Suppressor macrophage treated with lipopolysaccharide for 1 hour (primary cell): Measurements from ENCODE around the gene SGF29.
"Not testable (repeated sequence)": the region's sequence is repeated elsewhere in the genome, so short reads cannot be mapped to it uniquely, and the experiment has no call there.

Experiments
- DNase-seq, 3 donors: peaks; one replicate each; pipeline ENCODE4 v3.0.0-alpha.2; 2020 to 2022

SGF29 gene

DNA sequence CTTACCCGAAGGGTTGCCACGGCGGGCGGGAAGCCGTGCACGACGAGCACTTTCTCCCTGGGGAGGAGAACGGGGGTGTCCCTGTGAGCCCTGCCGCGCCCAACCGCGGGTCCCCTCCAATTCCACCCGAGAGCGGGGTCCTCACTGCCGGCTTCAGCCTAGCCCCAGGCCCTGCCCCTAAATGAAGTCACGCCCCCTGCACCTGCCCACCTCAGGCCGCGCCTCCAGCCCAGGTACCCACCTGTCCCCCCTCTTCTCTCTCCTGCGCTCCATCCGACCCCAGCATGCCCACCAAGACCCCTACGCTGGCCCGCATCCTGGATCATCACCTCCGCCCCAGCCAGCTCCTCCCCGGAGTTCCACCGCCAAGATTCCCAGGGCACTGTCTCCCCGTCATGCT lies 60.2 kb downstream of the SGF29 start:
- not testable (repeated sequence) for DNase-seq

DNA sequence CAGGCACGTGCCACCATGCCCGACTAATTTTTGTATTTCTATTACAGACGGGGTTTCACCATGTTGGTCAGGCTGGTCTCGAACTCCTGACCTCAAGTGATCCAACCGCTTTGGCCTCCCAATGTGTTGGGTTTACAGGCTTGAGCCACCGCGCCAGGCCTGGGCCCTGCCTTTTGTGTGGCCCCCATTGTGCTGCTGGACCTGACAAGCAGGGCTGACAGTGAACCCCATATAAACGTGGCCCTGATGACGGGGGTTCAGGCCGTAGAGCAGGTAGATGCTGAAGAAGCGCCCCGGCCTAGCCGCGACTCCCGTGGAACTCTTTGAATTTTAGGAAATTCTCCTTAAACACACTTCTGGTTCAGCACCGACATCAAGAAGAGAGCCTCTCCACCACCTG lies 60.8 kb downstream of the SGF29 start:
- DNase-seq, result not testable (repeated sequence)

DNA sequence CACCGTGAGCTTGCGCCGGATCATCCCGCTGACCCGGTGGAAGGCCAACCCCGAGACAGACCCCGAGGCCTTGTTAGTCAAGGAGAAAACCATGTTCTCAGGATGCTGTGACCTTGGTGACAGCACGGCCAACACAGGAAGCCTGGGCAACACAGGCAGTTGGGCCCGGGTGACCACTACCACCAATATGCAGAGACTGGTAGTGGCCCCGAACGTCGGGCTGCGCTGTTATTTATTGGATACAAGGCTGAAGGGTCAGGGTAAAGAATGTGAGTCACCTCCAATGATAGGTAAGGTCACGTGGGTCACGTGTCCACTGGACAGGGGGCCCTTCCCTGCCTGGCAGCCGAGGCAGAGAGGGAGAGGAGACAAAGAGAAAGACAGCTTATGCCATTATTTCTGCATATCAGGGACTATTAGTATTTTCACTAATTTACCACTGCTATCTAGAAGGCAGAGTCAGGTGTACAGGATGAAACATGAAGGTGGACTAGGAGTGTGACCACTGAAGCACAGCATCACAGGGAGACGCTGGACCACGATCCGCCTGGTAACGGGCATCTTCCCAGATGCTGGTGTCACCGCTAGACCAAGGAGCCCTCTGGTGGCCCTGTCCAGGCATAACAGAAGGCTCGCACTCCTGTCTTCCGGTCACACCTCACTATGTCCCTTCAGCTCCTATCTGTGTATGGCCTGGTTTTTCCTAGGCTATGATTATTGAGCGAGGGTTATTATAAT lies 61.9 kb downstream of the SGF29 start:
- DNase-seq, result peak; percentile 30 to 48 (median 38)

DNA sequence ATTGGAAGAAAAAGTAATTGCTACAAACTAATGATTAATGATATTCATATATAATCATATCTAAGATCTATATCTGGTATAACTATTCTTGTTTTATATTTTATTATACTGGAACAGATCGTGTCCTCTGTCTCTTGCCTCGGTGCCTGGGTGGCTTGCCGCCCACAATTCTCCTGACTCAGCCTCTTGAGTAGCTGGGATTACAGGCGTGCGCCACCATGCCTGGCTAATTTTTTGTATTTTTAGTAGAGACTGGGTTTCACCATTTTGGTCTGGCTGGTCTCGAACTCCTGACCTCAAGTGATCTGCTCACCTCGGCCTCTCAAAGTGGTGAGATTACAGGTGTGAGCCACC lies 62.5 kb downstream of the SGF29 start:
- DNase-seq, result not testable (repeated sequence)

DNA sequence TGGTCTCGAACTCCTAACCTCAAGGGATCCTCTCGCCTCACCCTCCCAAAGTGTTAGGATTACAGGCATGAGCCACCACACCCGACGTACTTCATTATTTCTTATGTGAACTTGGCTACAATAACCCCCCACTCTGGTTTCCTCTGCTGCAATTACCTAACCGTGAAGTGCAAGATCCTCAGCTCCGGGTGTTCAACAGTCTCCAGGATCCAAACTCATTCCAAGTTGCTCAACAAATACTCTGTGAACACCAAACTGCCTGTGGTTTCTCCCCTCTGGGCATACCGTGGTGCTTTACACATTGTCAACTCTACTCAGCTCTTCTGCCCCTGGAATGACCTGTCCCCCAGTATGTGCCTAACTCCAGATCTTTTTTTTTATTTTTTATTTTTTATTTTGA lies 62.9 kb downstream of the SGF29 start:
- DNase-seq, result no peak

DNA sequence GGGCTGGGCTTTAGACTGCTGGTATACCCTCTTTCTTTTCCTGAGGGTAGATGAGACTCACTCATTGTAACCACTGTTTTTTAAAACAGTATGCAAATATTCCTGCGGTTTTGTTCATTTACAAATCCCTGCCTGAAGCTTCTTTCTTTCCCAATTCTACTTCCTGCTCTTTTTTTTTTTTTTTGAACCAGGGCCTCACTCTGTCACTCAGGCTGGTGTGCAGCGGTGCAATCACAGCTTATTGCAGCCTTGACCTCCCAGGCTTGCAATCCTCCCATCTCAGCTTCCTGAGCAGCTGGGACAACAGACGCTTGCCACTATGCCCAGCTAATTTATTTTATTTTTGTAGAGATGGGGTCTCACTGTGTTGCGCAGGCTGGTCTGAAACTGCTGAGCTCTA lies 64.2 kb downstream of the SGF29 start:
- peak; percentile 58 to 77 (median 65) for DNase-seq

DNA sequence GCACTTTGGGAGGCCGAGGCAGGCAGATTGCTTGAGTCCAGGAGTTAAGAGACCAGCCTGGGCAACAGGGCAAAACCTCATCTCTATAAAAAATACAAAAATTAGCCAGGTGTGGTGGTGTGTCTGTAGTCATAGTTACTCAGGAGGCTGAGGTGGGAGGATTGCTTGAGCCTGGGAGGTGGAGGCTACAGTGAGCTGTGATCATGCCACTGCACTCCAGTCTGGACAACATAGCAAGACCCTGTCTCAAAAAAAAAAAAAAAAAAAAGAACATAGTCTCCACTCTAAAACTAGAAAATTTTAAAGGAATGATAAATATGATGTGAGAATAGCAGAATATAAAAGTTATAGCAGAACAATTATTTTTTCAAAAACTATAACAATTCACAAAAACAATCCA lies 66.6 kb downstream of the SGF29 start:
- not testable (repeated sequence) for DNase-seq

DNA sequence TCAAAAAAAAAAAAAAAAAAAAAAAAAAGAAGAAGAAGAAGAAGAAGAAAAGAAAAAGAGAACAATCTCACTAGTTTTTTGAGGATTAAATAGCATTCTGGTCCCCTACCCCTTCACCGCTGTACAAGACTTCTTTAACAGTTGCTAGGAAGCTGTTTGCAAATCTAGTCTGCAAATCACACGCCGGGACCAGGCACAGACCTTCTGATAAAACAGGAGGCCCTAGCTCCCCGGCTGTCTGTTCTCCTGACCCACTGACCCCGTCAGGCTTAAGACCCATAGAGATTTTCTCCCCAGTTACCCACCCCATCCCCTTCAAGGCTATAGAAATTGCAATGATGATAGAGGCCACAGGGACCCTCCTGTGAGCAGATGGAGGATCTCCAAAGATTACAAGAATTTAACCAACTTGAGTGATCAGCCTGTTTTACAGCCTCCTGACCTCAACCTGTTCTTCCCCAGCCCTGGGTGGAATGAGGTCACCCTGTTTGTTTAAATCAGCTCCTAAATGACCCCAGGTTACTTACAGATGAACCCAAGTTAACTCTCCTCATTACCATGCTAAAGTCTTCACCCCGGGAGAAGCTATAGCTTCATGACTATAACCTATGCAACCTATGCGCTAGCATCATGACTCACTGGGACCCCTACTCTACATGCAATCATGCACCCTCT lies 67.9 kb downstream of the SGF29 start:
- no peak for DNase-seq

DNA sequence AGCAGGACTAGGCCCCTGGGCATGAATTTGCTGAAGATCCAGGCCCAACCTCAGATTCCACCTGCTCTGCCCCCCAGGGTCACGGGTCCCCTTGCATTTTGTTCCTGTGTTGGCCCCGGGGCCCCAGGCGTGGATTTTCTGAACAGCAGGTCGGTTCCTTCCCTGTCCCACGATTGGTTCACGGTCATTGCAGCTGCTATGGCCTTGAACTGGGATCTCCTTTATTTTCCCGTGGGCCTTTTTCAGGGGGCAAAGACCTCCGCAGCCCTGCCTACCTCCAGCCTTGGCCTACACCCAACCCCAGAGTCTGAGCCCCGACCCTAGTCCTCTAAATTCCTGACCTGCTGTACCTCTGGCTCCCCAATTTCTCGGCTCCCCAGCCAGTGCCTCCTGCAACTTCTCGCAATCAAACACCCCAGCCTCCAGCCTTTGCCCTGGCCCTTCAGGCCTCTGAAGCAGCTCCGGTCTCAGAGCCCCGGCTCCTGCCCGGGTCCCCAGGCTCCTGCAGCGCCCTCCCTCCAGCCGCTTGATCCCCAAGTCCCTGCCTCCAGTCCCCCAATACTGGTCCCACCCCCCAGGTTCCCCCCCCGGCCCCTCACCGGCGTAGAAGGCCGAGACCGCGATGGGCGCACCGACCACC lies 68.9 kb downstream of the SGF29 start:
- DNase-seq, result not testable (repeated sequence)

DNA sequence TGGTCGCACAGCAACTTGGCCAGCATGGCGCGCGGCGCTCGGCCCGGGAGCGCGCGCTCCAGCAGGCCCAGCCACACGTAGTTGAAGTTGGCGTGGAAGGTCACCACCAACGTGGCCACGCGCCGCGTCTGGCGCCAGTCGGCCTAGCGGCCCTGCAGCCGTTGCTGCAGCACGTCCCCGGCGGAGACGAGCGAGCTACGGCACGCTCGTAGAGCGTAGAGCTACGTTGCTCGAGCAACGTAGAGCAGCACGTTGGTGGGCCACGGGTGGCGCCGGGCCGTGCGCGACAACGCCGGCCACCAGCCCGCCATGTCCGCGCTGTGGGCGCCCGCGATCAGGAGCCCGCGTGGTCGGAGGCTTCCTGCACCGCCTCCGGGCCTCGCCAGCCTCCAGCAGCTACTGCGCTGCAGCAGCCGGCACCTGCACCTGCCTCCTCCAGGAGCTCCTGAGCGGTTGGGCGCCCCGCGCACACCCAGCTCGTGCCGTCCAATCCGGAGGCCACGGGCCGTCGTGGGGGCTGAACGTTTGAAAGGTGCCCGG lies 69.5 kb downstream of the SGF29 start:
- peak; percentile 21 to 55 (median 32) for DNase-seq

DNA sequence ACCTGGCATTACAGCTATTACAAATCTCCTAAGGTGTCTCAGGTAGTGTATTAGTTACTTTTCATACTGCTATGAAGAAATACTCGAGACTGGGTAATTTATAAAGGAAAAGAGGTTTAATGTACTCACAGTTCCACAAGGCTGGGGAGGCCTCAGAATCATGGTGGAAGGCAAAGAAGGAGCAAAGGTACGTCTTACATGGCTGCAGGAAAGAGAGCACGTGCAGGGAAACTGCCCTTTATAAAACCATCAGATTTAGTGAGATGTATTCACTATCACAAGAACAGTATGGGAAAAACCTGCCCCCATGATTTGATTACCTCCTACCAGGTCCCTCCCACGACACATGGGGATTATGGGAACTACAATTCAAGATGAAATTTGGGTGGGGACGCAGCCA lies 77.2 kb downstream of the SGF29 start:
- DNase-seq, result not testable (repeated sequence)

DNA sequence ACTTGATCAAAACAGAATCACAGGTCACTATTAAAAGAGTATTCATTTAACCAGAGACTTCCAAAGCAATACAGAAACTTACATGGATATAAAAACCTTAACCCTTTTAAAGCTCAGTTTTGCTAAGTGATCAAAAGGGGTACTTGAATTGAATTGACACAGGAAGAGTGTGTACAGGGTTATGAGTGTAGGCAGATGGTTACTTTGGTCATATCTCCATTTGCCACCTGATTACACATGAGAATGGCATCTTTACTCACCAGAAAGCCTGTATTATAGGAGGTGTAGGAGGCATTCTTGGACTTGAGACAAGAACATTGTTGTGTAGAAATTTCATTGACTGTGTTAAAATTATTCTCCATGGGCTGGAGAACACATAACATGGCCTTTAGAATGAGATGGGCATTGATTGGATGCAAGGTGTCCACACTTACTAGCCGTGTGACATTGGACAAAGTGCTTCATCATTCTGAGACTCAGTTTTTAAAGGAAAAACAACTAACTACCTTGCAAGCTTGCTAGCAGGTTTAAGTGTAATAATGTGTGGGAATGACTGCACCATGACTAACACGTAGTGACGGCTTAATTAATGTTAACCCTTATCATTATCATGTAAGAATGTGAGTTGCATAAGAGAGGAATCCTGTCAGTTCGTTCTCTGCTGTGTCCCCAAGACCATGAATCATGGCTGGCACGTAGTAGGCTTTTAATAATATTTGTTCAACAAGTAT lies 82.5 kb downstream of the SGF29 start:
- DNase-seq, result not testable (repeated sequence)

DNA sequence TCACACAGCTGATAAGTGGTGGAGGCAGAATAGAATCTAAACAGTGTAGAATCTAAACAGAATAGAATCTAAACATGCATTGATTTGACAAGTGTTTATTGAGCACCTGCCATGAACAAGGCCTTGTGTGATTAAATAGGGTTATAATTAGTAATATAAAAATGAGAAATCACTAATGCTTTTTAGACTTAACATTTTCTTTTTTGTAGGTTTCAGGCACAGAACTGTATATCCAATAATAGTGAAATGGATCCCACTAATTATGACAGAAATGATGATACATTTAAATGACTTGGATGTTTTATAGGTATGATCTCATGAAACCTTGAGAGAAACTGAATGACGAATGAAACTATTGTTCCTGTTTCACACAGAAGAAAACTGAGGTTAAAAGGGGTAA lies 84.0 kb downstream of the SGF29 start, which contains the start of gene NPIPB8:
TSS of gene NPIPB8 (plus strand) at position 301 of the 400 bp plus-strand sequence. CDS start 296 bp downstream, outside the sequence.
- DNase-seq, result not testable (repeated sequence)

DNA sequence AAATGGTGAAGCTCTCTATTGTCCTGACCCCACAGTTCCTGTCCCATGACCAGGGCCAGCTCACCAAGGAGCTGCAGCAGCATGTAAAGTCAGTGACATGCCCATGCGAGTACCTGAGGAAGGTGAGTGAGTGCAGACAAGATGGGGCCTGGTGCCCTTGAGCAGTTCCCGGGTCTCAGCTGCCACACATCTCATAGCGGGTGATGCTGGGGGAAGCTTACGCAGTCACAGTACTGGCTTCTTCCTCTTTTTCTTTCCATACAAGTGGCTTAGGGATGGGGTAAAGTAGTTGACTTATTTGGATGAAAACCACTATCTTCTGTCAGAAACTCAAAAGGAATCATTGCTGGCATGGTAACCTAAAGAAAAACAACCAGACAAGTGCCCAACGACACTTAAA lies 84.6 kb downstream of the SGF29 start:
- DNase-seq, result not testable (repeated sequence)

DNA sequence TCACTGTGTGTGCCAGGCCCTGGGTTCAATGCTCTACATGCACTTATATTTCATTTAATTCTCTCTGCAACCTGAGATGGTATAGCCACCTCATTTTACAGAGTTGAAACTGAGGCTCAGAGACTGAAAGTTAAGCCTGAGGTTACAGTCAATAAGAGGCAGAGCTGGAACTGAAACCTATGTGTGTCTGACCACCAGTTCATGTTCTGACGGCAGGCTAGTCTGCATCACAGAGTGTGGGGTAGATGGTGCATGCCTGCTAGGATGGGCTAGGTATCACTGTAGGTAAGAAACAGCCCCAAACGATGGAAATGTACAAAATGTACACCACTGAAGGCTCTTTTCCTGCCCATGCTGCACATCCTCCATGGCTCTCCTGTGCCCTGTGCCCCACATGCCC lies 86.2 kb downstream of the SGF29 start:
- not testable (repeated sequence) for DNase-seq
